Upper lobe of right lung (tissue), 1 donor: ENCODE measurements around the gene MITF. TPM values are rescaled to one million over a fixed set of nuclear protein-coding genes. Genes with fewer than 3 reads are reported as not detected.

Source experiments
- ATAC-seq: fragments of 200-7000 bp; cut with Tn5 transposase; one replicate; pipeline ENCODE4 v1.9.1; 2020; ENCODE audit warnings: mild to moderate bottlenecking, moderate library complexity
- DNase-seq: peaks from one replicate; pipeline ENCODE4 v3.0.0-alpha.2; 2020
- H3K27ac ChIP-seq: fragments of 200-600 bp; one replicate; pipeline ENCODE4 v1.8.0; 2022
- H3K27me3 ChIP-seq: fragments of 200-600 bp; one replicate; pipeline ENCODE4 v1.8.0; 2022; ENCODE audit warnings: mild to moderate bottlenecking
- H3K36me3 ChIP-seq: fragments of 200-600 bp; one replicate; pipeline ENCODE4 v1.8.0; 2022
- H3K4me1 ChIP-seq: fragments of 200-600 bp; one replicate; pipeline ENCODE4 v1.8.0; 2022
- H3K4me3 ChIP-seq: fragments of 200-600 bp; one replicate; pipeline ENCODE4 v1.8.0; 2022; ENCODE audit warnings: mild to moderate bottlenecking
- H3K9me3 ChIP-seq: fragments of 200-600 bp; one replicate; pipeline ENCODE4 v1.8.0; 2022
- intact Hi-C: fragments of 100-400 bp; cut with DNase I; formaldehyde crosslinking; loops from one replicate; pipeline ENCODE4 v1.11.0; 2022
- total RNA-seq: library from RNA; stranded (reverse); fragmentation: NEBNext Ultra II Directional; extraction: Animal tissue kit (Norgen Biotek cat#: 25700); gene quantifications from one replicate; pipeline ENCODE4 v1.2.1, GENCODE V29; 2021
- TF ChIP-seq, protein P1 (sequence below): fragments of 200-600 bp; IDR thresholded peaks from one replicate; pipeline ENCODE4 v1.8.0; 2022; ENCODE audit warnings: antibody characterized with exemption
- donor health status: DM: no; HTN: yes; CAD: no; lungs with severe emphysema.

The MITF gene
- total RNA-seq, 1 donor from 2014 or later, result 29.5 TPM

DNA sequence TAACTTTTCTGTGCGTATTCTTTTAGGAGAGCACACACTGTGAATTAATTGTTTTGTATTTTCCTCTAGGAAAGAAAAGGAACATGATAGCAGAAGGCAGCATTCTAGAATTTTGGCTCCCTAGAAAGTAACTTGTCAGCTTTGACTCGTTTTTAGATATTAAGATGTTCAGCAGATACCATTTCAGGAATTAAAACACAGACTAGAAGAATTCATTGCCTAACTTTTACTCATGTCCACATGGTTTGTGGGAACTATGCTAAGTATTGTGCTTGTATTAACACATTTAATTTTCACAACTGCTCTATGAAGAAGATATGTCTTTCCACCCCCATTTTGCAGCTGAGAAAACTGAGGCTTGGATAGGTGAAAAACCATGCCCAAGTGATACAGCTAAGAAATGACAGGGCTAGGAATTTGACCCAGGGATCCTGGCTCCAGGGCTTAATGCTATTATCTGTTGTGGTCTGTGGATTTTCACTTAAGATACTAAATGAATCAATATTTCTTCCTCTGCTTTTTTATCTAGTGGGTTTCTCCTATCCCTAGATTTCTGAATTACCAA, 128.8 kb downstream of the MITF start:
- no peak for ATAC-seq
- no peaks in the 10 kb centered on the region for H3K4me1 ChIP-seq
- H3K27me3 ChIP-seq, result no peaks in the 10 kb centered on the region
- no peak for DNase-seq
- H3K9me3 ChIP-seq, result no peaks in the 10 kb centered on the region
- no peak overlapping the region for H3K4me3 ChIP-seq
- H3K27ac ChIP-seq, result peak overlapping the region; percentile 44
- intact Hi-C loops, result no loop called here
- TF ChIP-seq, protein P1, sequence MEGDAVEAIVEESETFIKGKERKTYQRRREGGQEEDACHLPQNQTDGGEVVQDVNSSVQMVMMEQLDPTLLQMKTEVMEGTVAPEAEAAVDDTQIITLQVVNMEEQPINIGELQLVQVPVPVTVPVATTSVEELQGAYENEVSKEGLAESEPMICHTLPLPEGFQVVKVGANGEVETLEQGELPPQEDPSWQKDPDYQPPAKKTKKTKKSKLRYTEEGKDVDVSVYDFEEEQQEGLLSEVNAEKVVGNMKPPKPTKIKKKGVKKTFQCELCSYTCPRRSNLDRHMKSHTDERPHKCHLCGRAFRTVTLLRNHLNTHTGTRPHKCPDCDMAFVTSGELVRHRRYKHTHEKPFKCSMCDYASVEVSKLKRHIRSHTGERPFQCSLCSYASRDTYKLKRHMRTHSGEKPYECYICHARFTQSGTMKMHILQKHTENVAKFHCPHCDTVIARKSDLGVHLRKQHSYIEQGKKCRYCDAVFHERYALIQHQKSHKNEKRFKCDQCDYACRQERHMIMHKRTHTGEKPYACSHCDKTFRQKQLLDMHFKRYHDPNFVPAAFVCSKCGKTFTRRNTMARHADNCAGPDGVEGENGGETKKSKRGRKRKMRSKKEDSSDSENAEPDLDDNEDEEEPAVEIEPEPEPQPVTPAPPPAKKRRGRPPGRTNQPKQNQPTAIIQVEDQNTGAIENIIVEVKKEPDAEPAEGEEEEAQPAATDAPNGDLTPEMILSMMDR, result no peak
- H3K36me3 ChIP-seq, result no peaks in the 10 kb centered on the region

DNA sequence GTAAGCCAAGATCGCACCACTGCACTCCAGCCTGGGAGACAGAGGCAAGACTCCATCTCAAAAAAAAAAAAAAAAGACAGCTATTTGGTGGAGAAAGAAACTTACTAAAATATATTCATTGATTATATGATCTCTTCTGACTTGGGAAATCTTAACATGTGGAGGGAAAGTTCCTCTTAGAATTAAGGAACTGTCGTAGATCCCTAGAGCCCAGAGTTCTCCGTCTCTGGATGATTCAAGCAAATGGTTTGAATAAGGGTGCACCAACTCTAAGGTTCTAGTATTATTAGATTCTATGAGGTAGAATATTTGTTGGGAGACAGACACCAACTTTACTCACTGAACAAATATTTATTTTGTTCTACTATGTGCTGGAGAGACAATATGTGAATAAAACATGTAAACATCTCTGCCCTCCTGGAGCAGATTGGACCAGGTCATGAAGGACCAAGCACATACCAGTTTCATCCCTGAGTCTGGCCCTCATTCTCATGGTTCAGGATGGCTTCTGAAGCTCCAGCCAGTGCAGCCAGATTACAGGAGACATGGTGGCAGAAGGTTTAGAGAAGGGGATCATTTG, 129.7 kb downstream of the MITF start:
- intact Hi-C loops, result no loop called here
- no peaks in the 10 kb centered on the region for H3K36me3 ChIP-seq
- ATAC-seq (no peak), DNase-seq (no peak)
- H3K27ac ChIP-seq, result no peak overlapping the region
- no peaks in the 10 kb centered on the region for H3K9me3 ChIP-seq
- TF ChIP-seq, protein P1, result no peak
- no peaks in the 10 kb centered on the region for H3K4me1 ChIP-seq
- no peaks in the 10 kb centered on the region for H3K27me3 ChIP-seq
- H3K4me3 ChIP-seq, result no peak overlapping the region

DNA sequence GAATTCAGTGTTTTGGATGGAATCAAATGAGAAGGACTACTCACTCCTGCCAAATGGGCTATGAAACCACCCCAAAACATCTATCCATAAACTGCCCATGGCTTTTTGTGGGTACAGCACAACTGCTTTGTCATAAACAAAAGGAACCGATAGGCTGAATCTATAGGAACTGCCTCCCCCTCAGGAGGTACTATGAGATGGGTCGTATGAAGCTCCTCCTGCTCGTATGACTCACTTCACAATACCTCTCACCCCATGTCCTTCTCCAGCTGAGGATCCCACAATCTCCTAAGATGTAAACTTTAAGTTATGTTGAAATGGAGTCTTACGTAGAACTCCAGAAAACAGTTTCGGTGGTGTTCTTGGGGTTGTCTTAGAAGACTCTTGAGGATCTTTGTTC, 130.4 kb downstream of the MITF start:
- TF ChIP-seq, protein P1, result no peak
- no peaks in the 10 kb centered on the region for H3K27me3 ChIP-seq
- intact Hi-C loops, result no loop called here
- no peaks in the 10 kb centered on the region for H3K36me3 ChIP-seq
- DNase-seq, result no peak
- H3K27ac ChIP-seq, result no peak overlapping the region
- H3K9me3 ChIP-seq, result no peaks in the 10 kb centered on the region
- no peak for ATAC-seq
- H3K4me1 ChIP-seq, result no peaks in the 10 kb centered on the region
- H3K4me3 ChIP-seq, result no peak overlapping the region

DNA sequence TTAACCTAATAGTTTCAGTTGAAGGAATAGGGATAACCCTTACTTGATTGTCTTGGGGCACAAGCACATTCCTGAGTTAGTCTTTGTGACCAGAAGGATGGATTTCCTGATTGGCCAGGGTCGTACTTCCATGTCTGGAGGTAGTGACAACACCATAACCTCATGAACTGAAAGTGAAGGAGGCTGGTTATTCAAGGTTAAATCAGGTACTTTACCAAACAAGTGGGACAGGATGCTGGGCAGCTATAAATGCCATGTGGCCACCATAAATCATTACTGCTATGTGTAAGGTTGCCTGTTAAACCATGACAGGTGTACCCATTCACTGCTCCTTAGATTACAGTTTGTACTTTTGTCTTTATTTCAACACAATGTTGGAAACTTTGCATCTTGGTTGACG, 132.0 kb downstream of the MITF start:
- H3K4me1 ChIP-seq, result no peaks in the 10 kb centered on the region
- DNase-seq, result no peak
- no peaks in the 10 kb centered on the region for H3K36me3 ChIP-seq
- intact Hi-C loops, result no loop called here
- ATAC-seq, result no peak
- no peak overlapping the region for H3K4me3 ChIP-seq
- TF ChIP-seq, protein P1, result no peak
- no peaks in the 10 kb centered on the region for H3K9me3 ChIP-seq
- no peak overlapping the region for H3K27ac ChIP-seq
- H3K27me3 ChIP-seq, result no peaks in the 10 kb centered on the region

DNA sequence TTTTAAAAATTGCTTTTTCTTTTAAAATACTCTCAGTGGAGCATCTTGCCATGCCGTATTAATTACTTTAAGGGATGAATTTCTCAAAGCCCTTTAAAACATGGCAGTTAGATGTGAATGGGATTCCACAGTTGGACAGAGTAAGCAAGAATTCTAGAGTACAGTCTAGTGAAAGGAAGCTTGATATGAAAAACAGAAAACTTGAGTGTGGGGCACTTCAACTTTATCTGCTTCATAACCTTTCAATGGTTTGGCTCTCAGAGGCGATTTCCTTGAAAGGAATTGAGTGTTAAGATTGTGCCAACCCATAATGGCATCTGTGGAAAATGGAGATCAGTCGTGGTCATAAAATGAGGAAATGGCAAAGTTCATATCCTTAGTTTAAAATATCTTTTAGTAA, 132.6 kb downstream of the MITF start:
- no peak for ATAC-seq

More for the DNA sequence above, 132.6 kb downstream of the MITF start:
- no peak overlapping the region for H3K4me3 ChIP-seq
- H3K9me3 ChIP-seq, result no peaks in the 10 kb centered on the region
- no peaks in the 10 kb centered on the region for H3K4me1 ChIP-seq
- DNase-seq, result no peak
- H3K27ac ChIP-seq, result no peak overlapping the region
- H3K36me3 ChIP-seq, result no peaks in the 10 kb centered on the region
- H3K27me3 ChIP-seq, result no peaks in the 10 kb centered on the region
- TF ChIP-seq, protein P1, result no peak
- intact Hi-C loops, result no loop called here
